Upper lobe of right lung (tissue), 1 donor: Measurements from ENCODE around the gene CBX2. TPM values are rescaled to one million over a fixed set of nuclear protein-coding genes. Genes with fewer than 3 reads are reported as not detected.

Source experiments
- ATAC-seq: fragments of 200-7000 bp; cut with Tn5 transposase; one replicate; pipeline ENCODE4 v1.9.1; 2020; ENCODE audit warnings: mild to moderate bottlenecking, moderate library complexity
- DNase-seq: peaks from one replicate; pipeline ENCODE4 v3.0.0-alpha.2; 2020
- H3K27ac ChIP-seq: fragments of 200-600 bp; one replicate; pipeline ENCODE4 v1.8.0; 2022
- H3K27me3 ChIP-seq: fragments of 200-600 bp; one replicate; pipeline ENCODE4 v1.8.0; 2022; ENCODE audit warnings: mild to moderate bottlenecking
- H3K36me3 ChIP-seq: fragments of 200-600 bp; one replicate; pipeline ENCODE4 v1.8.0; 2022
- H3K4me1 ChIP-seq: fragments of 200-600 bp; one replicate; pipeline ENCODE4 v1.8.0; 2022
- H3K4me3 ChIP-seq: fragments of 200-600 bp; one replicate; pipeline ENCODE4 v1.8.0; 2022; ENCODE audit warnings: mild to moderate bottlenecking
- H3K9me3 ChIP-seq: fragments of 200-600 bp; one replicate; pipeline ENCODE4 v1.8.0; 2022
- intact Hi-C: fragments of 100-400 bp; cut with DNase I; formaldehyde crosslinking; loops from one replicate; pipeline ENCODE4 v1.11.0; 2022
- total RNA-seq: library from RNA; stranded (reverse); fragmentation: NEBNext Ultra II Directional; extraction: Animal tissue kit (Norgen Biotek cat#: 25700); gene quantifications from one replicate; pipeline ENCODE4 v1.2.1, GENCODE V29; 2021
- TF ChIP-seq, protein P1 (sequence below): fragments of 200-600 bp; IDR thresholded peaks from one replicate; pipeline ENCODE4 v1.8.0; 2022; ENCODE audit warnings: antibody characterized with exemption
- donor health status: DM: no; HTN: yes; CAD: no; lungs with severe emphysema.

The CBX2 gene
- total RNA-seq, 1 donor from 2014 or later = 3.4 TPM

DNA sequence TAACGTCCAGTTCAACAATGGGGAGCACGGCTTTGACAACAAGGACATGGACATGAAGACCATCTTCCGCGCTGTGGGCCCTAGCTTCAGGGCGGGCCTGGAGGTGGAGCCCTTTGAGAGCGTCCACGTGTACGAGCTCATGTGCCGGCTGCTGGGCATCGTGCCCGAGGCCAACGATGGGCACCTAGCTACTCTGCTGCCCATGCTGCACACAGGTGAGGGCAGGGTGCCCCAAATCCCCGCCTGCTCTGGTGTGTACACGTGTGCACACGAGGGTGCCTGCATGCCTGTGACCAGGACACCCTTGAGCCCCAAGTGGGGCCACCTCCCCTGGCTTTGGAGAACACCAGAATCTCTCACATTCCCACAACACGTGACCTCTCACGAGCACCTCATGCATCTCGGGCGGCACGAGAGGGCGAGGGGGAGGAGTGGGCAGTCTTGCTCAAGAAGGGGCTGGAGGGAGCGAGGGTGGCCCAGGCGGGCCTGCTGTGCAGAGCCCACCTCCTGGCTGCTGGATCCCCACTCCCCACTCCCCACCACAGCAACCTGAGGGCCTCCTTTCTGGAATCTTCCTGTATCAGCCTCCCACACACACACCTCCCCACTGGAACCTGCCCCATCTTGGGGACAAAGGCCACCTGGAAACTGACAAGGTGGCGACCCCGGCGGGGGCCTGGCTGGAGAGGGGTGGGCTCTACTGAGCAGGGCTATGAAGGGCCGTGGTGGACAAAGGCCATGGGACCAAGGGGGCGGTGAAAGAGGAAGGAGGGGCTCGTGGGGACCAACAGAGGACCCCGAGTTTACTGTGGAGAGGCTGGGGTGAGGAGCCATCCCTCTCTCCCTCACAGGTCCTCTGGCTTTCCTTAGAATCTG is 40.7 kb upstream of the CBX2 start:
- DNase-seq (no peak), ATAC-seq (no peak)
- TF ChIP-seq, protein P1, sequence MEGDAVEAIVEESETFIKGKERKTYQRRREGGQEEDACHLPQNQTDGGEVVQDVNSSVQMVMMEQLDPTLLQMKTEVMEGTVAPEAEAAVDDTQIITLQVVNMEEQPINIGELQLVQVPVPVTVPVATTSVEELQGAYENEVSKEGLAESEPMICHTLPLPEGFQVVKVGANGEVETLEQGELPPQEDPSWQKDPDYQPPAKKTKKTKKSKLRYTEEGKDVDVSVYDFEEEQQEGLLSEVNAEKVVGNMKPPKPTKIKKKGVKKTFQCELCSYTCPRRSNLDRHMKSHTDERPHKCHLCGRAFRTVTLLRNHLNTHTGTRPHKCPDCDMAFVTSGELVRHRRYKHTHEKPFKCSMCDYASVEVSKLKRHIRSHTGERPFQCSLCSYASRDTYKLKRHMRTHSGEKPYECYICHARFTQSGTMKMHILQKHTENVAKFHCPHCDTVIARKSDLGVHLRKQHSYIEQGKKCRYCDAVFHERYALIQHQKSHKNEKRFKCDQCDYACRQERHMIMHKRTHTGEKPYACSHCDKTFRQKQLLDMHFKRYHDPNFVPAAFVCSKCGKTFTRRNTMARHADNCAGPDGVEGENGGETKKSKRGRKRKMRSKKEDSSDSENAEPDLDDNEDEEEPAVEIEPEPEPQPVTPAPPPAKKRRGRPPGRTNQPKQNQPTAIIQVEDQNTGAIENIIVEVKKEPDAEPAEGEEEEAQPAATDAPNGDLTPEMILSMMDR = no peak
- H3K27ac ChIP-seq = no peak overlapping the region
- H3K4me1 ChIP-seq = peaks cover 12% of the 10 kb centered on the region
- H3K36me3 ChIP-seq = no peaks in the 10 kb centered on the region
- H3K9me3 ChIP-seq = no peaks in the 10 kb centered on the region
- H3K27me3 ChIP-seq = peaks cover 26% of the 10 kb centered on the region
- H3K4me3 ChIP-seq = no peak overlapping the region
- intact Hi-C loops = no loop called here

DNA sequence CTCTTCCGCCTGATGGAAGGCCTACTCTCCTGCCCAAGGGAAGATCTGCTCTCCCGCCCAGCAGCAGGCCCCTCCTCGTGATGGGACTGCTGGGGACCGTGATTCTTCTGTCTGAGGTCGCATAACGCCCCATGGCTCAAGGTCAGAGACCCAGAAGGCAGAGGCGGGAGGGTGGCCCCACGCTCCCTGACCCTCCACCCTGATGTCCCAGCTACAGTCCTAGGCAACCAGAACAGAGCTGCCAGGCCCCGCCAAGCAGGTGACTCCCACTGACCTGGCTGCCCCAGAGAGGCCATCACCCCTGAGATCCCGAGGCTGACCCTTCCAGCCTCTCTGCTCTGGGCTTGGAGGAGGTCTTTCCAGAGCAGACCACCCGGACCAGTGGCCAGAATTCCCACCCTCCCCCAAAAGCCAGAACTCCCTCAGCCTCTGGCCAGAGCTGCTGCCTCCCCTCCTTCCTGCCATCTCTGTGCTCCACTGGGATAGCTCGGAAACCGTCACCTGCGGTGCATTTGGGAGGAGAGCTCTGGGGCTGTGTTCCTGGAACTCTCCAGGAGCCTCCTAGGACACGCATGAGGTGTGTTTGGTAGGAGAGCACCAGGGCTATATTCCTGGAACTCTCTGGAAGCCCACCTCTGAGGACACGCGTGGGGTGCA is 39.9 kb upstream of the CBX2 start:
- ATAC-seq (no peak), DNase-seq (no peak)
- intact Hi-C loops = no loop called here
- Histone ChIP-seq H3K36me3 (no peaks in the 10 kb centered on the region), H3K27me3 (peaks cover 32% of the 10 kb centered on the region), H3K4me1 (peaks cover 7% of the 10 kb centered on the region), H3K9me3 (no peaks in the 10 kb centered on the region), H3K27ac (no peak overlapping the region), H3K4me3 (no peak overlapping the region)
- TF ChIP-seq, protein P1 = no peak

DNA sequence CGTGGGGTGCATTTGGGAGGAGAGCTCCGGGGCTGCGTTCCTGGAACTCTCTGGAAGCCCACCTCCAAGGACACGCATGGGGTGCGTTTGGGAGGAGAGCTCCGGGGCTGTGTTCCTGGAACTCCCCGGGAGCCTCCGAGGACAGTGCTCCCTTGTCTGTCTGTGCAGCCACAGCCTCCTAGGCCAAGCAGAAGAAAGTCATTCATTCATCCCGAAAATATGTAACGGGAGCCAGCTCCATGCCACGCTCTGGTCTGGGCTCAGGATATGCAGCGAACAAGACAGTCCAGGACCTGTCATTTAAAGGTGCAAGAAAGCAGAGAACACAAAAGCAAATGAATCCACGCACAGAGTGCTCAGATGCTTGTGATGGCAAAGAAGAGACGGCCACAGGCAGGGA is 39.3 kb upstream of the CBX2 start:
- ATAC-seq (no peak), DNase-seq (no peak)
- peaks cover 7% of the 10 kb centered on the region for H3K4me1 ChIP-seq
- no peak overlapping the region for H3K4me3 ChIP-seq
- H3K36me3 ChIP-seq = no peaks in the 10 kb centered on the region
- no peaks in the 10 kb centered on the region for H3K9me3 ChIP-seq
- intact Hi-C loops = no loop called here
- H3K27ac ChIP-seq = no peak overlapping the region
- H3K27me3 ChIP-seq = peaks cover 32% of the 10 kb centered on the region
- TF ChIP-seq, protein P1 = no peak

DNA sequence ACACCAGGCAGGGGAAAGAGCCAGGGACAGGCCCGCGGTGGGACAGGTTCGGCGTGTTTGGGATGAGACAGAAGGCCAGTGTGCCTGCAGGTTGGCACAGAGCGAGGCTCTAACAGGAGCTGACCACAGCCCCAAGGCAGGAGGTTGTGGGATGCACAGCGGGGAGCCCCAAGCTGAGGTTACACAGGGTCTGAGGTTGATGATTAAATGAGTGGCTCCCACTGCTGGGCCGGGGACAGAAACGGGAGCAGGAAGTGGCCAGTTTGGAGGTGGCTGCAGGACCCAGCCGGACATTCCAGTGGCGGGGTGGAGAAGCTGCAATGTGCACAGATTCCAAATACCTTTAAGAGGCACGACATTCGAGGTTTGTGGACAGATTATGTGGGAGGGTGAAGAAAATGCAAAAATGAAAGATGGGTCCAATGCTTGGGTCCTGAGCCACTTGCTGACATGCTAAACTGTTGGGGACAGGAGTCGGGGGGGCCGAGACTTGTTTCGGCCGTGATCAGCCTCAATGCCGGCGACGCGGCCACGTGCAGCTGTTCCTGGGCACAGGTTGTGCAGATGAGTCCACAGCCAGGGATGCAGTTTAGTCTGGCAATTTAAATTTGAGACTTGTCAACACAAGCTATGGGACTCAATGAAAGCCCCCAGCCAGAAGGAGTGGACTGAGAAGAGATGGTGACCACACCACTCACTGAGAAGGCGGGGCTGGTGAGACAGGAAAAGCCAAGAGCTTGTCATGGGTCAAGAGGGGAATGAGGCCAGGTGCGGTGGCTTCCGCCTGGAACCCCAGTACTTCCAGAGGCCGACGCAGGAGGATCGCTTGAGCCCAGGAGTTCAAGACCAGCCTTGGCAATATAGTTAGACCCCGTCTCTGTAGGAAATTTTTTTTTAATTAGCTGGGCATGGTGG is 38.5 kb upstream of the CBX2 start:
- Histone ChIP-seq H3K36me3 (no peaks in the 10 kb centered on the region), H3K4me1 (peaks cover 7% of the 10 kb centered on the region), H3K27ac (no peak overlapping the region), H3K9me3 (no peaks in the 10 kb centered on the region), H3K4me3 (no peak overlapping the region), H3K27me3 (peaks cover 32% of the 10 kb centered on the region)
- TF ChIP-seq, protein P1 = no peak
- intact Hi-C loops = no loop called here
- no peak for ATAC-seq
- DNase-seq = no peak

DNA sequence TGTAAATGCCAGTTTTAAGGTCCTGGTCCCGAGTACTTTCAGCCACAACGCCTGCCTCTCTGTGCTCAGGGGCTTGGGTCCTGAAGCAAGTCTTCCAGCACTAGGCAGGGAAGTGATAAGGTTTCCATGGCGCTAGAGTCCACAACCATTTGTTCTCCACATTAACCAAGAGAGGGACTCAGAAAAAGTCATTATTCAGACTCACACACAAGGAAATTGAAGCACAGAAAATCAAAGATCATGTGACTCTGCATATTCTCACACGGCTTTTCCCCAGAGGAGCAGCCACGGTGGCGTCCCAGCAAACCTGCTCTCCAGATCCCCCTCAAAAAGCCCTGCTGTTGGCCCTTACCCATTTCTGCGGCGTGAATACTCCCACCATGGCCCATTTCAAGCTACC is 37.5 kb upstream of the CBX2 start:
- Histone ChIP-seq H3K27ac (no peak overlapping the region), H3K9me3 (no peaks in the 10 kb centered on the region), H3K27me3 (peaks cover 32% of the 10 kb centered on the region), H3K36me3 (no peaks in the 10 kb centered on the region), H3K4me3 (no peak overlapping the region), H3K4me1 (peaks cover 7% of the 10 kb centered on the region)
- TF ChIP-seq, protein P1 = no peak
- no peak for DNase-seq
- intact Hi-C loops = no loop called here
- ATAC-seq = no peak
